GM11168 (cell line): ENCODE measurements around the gene ACADM.
"Not testable (repeated sequence)": the region's sequence is repeated elsewhere in the genome, so short reads cannot be mapped to it uniquely, and the experiment has no call there.

Experiments used
- in situ Hi-C: fragments of 300-500 bp; cut with MboI; formaldehyde crosslinking; loops from one replicate; pipeline ENCODE4 v1.12.0; 2022; ENCODE audit warnings: low sequenced_read_pairs; ENCODE audit not compliant: unreplicated experiment

Gene ACADM

GRCh38 chr1:75724472-75725022 is at the start of gene ACADM:
Gene ACADM, plus strand, starts transcription at chr1:75724709. Its CDS starts 79 bp downstream, at chr1:75724788.
- in situ Hi-C loops = no loop called here

GRCh38 chr1:75677443-75677842 is 47.1 kb upstream of the ACADM start:
- in situ Hi-C loops = no loop called here

- in situ Hi-C loops = not testable (repeated sequence)
These were observed 46.5 kb upstream of the ACADM start for GRCh38 chr1:75677964-75678363.

GRCh38 chr1:75690547-75690946 is 34.0 kb upstream of the ACADM start:
- in situ Hi-C loops = no loop called here

GRCh38 chr1:75693551-75693950 is 31.0 kb upstream of the ACADM start:
- in situ Hi-C loops = no loop called here

- in situ Hi-C loops = no loop called here
These were observed 28.5 kb upstream of the ACADM start for GRCh38 chr1:75696000-75696399.

GRCh38 chr1:75707191-75707590 is 17.3 kb upstream of the ACADM start:
- in situ Hi-C loops = no loop called here

GRCh38 chr1:75708910-75709309 is 15.6 kb upstream of the ACADM start:
- in situ Hi-C loops = no loop called here

DNA sequence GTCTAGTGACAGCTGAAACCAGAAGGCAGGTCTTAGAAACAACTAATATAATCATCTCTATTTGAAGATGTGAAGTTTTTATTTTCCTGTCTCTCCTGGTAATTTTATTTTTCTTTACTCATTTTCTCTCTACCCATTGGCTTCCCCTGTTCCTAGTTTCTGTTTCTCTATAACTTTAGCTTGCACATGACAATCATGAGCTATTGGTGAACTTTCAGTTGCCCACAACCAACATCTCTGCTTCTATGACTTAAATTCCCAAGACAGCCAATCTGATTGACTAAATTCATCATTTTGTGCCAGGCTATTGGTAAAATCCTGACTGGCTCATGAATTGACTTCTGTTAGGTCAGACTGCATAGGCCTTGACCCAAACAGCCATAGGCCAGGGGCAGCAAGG is 13.7 kb upstream of the ACADM start:
- in situ Hi-C loops = no loop called here

DNA sequence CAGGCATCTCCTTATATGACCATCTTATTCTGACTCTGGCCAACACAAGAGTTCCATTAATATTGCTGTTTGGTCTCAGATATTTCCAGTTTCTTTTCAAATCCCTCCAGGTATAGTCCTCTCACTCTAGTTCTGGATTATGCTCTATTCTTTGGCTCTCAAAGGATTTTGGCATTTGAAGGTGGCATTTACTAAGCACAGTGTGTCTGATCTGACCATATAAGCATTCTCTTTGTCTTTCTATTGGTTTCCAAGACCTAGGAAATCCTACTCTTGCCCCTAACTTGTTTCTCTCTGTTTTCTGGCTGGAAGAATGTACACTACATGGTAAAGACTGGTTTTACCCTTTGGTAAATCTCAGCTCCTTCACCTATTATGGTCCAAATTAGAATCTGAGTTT is 12.7 kb upstream of the ACADM start:
- in situ Hi-C loops = no loop called here

- in situ Hi-C loops = no loop called here
These were observed 12.2 kb upstream of the ACADM start for GRCh38 chr1:75712306-75712705.

DNA sequence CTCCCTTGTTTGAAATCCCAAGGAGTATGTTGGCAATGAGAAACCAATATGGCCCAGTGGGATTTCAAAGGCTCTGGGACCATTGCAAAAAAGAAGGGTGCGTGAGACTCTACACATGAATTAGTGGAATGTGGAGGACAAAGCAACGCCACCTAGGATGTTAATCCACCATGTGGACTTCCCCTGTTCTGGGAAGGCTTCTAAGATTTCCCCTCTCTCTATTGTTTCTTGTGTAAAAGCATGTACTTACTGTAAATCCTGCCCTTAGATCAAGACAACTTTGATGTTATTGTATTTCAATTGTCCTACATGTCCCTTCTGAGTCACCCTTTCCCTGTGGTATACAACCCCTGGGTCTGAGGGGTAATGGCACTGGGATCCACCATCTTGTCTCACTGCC is 4.7 kb upstream of the ACADM start:
- in situ Hi-C loops = no loop called here

DNA sequence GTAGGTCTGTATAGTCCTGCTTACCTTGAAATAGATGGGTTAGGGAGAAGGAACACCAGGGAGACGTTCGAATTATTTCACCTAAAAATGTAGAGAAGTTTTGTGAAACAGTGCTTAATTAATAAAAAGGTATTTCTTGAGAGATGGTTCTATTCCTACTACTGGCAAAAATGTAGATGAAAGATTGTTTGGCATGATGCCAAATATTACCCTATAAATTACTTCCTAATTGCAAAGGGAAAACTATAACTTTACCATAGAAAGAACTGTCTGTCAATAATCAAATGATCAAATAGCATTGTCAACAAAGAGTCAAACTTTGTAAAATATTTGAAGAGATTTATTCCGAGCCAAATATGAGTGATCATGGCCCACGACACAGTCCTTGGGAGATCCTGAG is 4.2 kb upstream of the ACADM start:
- in situ Hi-C loops = no loop called here

DNA sequence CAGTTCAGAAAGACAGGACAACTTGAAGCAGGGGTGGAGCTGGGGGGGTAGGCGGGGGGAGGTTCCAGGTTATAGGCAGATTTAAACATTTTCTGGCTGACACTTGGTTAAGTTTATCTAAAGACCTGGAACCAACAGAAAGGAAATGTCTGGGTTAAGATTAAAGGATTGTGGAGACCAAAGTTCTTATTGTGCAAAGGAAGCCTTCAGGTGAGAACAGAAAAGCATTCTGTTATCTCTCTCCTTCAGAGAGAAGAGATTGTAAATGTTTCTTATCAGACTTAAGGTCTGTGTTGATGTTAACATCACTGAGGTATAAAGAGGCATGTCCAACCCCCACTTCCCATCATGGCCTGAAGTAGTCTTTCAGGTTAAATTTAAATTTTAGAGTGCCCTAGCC is 3.7 kb upstream of the ACADM start:
- in situ Hi-C loops = no loop called here

DNA sequence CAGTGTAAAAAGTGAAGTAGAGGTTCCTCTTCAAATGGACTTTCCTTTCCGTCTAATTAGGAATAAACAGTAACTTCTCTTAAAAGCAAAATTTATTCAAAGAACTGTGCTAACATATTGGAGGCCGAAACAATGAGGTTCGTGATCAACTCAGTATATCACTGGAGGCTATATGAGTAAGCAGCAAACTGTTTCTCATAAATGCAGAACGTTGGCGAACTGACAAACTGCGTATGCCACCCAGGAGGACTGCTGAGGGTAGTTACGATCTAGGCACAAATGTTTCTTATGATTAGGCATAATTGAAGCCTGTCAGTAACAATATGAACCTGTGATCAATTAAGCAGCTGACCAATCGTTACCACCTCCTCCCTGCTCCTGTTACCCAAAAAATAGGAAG is 2.3 kb upstream of the ACADM start:
- in situ Hi-C loops = not testable (repeated sequence)

GRCh38 chr1:75722966-75723365 is 1.5 kb upstream of the ACADM start:
- in situ Hi-C loops = no loop called here

DNA sequence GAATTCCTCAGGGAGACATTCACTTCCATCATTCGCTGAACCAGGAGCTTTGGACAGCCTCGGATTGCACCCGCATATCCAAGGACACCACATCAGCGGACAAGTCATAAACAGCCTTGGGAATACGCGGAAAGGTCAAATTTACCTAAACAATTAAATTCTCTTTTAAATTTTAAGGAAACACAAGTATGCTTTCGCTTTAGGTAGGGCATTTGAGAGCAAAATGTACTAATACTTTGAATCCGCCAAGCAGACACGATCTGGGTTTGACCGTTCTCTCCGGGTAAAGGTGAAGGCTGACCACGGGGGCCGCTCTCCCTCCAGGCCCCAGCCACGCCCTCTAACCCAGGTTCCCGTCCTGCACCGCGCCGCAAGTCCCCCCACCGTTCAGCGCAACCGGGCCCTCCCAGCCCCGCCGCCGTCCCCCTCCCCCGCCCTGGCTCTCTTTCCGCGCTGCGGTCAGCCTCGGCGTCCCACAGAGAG is 479 bp upstream of the ACADM start:
- in situ Hi-C loops = no loop called here

DNA sequence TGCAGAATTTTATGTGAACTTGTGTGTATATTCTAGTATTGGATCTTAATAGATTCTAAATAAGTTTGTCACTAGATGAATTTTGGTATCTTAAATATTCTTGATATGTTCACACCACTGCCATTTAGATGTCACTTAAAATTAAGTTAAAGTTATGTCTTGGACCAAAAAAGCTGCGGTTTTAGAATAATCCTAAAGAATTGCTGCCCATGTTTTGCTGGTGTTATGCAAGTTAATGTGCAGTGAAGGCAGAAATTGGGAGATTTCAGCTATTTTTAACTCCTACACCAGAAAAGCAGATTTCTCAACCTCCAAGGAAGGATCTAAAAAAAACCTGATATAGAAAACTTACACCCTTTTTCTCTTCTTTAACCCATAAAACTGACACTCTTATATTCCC is 757 bp downstream of the ACADM start:
- in situ Hi-C loops = no loop called here

GRCh38 chr1:75725861-75726361 is 1.4 kb downstream of the ACADM start:
- in situ Hi-C loops = no loop called here

DNA sequence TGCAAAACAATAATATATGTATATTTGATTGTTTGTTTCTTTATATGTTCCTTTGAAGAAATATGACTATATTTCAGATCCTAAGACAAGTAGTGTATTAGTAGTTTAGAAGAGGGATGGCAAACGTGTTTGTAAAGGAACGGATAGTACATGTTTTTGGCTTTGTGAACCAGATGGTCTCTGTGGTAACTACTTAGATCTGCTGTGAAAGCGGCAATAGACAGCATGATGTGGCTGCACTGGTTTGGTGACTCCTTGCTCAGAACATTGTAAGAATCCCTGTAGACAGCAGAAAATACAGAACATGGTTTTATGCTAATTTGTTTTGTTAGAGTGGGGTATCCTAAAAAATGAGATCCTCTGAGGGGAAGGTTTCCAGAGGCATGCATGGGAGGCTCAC is 3.1 kb downstream of the ACADM start:
- in situ Hi-C loops = no loop called here

GRCh38 chr1:75730432-75730831 is 5.9 kb downstream of the ACADM start:
- in situ Hi-C loops = no loop called here

- in situ Hi-C loops = no loop called here
These were observed 7.4 kb downstream of the ACADM start for GRCh38 chr1:75731881-75732280.

- in situ Hi-C loops = no loop called here
These were observed 8.2 kb downstream of the ACADM start for GRCh38 chr1:75732703-75733102.
